ENCODE data around the gene RAE1. TPM values are rescaled to one million over a fixed set of nuclear protein-coding genes. Genes with fewer than 3 reads are reported as not detected.

RAE1 gene
- total RNA-seq, 1 experiment from 2014 or later = 46.3 TPM

GRCh38 chr20:57422254-57422653, 71.2 kb downstream of the RAE1 start:
- ChIA-PET RAD21 (ENCODE audit: low non-redundant PET in 1 of 2, low total read pairs in 2 of 2, uncharacterized antibody in 2 of 2, unreplicated experiment in 2 of 2) (no interaction called here), CTCF (no interaction called here), POLR2A (no interaction called here)
- no peak overlapping the region for H3K27ac ChIP-seq (ENCODE audit: low read depth, low read length)
- H3K79me2 ChIP-seq (ENCODE audit: insufficient read depth, low read length) = no peaks in the 10 kb centered on the region
- no peak overlapping the region for H3K9ac ChIP-seq (ENCODE audit: low read length)
- DNase-seq (ENCODE audit: low read depth, low spot score) = no peak
- intact Hi-C loops (cut with micrococcal nuclease) = no loop called here
- H2AFZ ChIP-seq (ENCODE audit: low read depth, low read length, poor library complexity, severe bottlenecking) = no peak overlapping the region
- ATAC-seq = no peak
- H3K9me2 ChIP-seq (ENCODE audit: insufficient read depth) = no peaks in the 10 kb centered on the region
- H3K4me2 ChIP-seq (ENCODE audit: low read length) = no peak overlapping the region
- no peaks in the 10 kb centered on the region for H3K9me3 ChIP-seq (ENCODE audit: control insufficient read depth in 1 of 2, insufficient read depth in 1 of 2, low read depth in 1 of 2, low read length in 2 of 2)
- H3K36me3 ChIP-seq (ENCODE audit: control insufficient read depth in 1 of 2, insufficient read depth in 2 of 2, low read length in 2 of 2) = no peaks in the 10 kb centered on the region
- peaks cover 2% of the 10 kb centered on the region; the same call in 1 of the 2 replicates for H3K27me3 ChIP-seq (ENCODE audit: insufficient read depth, low read length)
- peaks cover 7 to 8% of the 10 kb centered on the region in 2 experiments for H3K4me1 ChIP-seq (ENCODE audit: control insufficient read depth in 1 of 2, insufficient read depth in 2 of 2, low read length in 2 of 2)
- no peak for TF ChIP-seq POLR2A (IDR thresholded peaks at IDR 0.05; ENCODE audit: borderline replicate concordance, extremely low read depth, insufficient read depth, insufficient read length)
- TF ChIP-seq EGR1 (IDR thresholded peaks at IDR 0.05; ENCODE audit: low read depth) = no peak
- no peak for TF ChIP-seq ELF1 (IDR thresholded peaks at IDR 0.05; ENCODE audit: borderline replicate concordance, low read depth)
- TF ChIP-seq EZH2 (IDR thresholded peaks at IDR 0.05) = no peak
- no peak for TF ChIP-seq ZFX (IDR thresholded peaks at IDR 0.05)
- TF ChIP-seq RAD21 (IDR thresholded peaks at IDR 0.05; ENCODE audit: low read depth) = no peak
- TF ChIP-seq SRF (IDR thresholded peaks at IDR 0.05; ENCODE audit: low read depth) = no peak
- no peak for TF ChIP-seq REST (IDR thresholded peaks at IDR 0.05; ENCODE audit: low read depth)
- H3K4me3 ChIP-seq (replicated peaks in 1 of 2; ENCODE audit: low read depth in 1 of 2, low read length in 2 of 2) = no peak overlapping the region
- BruUV-seq (replicated peaks) = no TSS peak
- H4K20me1 ChIP-seq (ENCODE audit: insufficient read depth) = no peaks in the 10 kb centered on the region

Measured in HCT116 (cell line).